GM18907 (cell line): ENCODE results near the gene TOP3A.
"Not testable (repeated sequence)": the region's sequence is repeated elsewhere in the genome, so short reads cannot be mapped to it uniquely, and the experiment has no call there.

Experiments used
- ATAC-seq: cut with Tn5 transposase; IDR thresholded peaks from one replicate; pipeline ENCODE4 v1.9.1; 2021; ENCODE audit warnings: mild to moderate bottlenecking, moderate library complexity; ENCODE audit not compliant: unreplicated experiment

Gene TOP3A

GRCh38 chr17:18323507-18324139 is 8.8 kb upstream of the TOP3A start:
- no peak for ATAC-seq

DNA sequence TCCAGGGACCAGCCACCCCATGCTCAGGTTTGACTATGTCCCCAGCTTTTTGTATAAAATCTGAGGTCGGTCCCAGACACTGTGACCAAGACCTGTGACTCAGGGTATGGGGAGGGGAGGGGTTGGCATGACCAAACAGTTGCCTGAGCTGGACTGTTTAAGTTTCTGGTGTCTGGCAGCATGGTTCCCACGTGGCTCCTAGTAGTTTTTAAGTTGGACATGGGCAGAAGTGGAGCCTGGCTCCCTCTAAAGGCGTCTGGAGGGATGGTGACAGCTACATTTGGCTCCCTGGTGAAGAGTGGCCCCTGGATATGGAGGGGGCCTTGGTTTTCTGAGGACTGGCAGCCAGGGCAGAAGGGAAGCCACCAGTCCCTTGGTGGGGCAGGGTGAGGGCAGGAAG is 8.2 kb upstream of the TOP3A start:
- no peak for ATAC-seq

- ATAC-seq: no peak
Observed at GRCh38 chr17:18322522-18322921, 7.7 kb upstream of the TOP3A start.

- no peak for ATAC-seq
Observed at GRCh38 chr17:18321309-18321708, 6.5 kb upstream of the TOP3A start.

DNA sequence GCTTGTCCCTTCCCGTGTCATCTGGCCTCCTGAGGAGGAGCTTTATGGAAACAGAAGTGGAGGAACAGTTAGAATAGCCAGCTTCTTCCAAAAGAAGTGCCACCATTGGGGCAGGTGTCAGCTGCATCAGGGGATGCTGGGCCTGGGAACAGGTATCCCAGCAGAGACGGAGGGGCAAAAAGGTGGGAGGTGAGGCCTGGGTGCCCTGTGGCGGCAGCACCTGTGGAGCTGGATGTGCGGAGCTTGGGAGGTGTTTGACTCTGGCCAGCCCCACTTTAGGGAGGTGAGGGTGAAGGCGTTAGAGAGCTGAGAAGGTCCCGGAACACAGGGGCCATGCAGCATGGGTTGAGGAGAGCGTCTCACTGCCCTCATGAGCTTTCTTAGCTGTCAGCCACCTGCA is 5.5 kb upstream of the TOP3A start:
- no peak for ATAC-seq

DNA sequence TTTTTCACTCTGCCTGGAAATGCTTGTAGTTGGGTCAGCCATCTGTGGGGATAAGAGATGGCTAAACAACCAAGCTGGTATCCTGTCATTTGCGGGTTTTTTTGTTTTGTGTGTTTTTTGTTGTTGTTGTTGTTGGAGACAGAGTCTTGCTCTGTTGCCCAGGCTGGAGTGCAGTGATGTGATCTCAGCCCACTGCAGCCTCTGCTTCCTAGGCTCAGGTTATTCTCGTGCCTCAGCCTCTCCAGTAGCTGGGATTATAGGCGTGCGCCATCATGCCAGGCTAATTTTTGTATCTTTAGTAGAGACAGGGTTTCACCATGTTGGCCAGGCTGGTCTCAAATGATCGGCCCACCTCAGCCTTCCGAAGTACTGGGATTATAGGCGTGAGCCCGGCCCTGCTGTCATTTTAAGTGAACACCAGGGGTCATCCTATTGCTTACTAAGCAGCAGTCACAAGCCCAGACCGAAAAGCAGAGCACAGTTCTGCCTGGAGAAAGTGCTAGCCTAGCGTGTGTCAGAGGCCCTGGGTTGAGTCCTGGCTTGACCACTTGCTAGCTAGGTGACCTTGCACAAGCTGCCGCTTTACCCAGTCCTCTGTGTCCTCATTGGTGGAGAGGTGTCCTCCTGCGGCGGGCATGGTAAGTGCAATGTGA is 4.9 kb upstream of the TOP3A start:
- ATAC-seq: no peak

DNA sequence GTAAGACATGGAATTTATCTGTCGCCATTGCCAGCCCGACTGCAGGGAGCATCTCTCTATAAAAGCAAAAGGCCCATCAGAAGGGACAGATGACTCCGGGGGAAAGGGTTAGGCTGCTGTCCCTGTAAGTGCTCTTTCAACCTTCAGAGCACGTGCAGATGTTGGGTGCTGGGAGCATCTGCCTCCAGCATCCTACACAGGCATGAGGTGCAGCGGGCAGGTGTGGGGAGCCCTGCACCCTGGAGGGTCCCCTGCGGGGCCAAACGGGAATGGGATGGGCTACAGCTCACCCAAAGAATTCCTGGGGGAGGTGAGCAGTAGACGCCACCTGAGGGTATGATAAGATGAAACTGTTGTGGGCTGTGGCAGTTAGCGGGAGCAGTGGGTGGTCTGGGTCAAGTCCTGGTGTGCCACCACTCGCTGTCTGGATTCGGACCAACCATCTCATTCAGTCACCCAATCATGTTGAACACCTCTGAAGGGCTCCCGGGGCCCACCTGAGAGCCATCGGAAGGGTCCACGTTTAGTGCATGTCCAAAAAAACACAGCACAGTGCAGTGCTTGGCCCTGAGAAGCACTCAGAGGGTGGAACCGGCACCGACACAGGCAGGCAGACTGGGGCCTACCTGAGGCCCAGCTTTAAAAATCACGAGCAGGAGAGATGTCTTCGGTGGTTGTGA is 4.1 kb upstream of the TOP3A start:
- no peak for ATAC-seq

DNA sequence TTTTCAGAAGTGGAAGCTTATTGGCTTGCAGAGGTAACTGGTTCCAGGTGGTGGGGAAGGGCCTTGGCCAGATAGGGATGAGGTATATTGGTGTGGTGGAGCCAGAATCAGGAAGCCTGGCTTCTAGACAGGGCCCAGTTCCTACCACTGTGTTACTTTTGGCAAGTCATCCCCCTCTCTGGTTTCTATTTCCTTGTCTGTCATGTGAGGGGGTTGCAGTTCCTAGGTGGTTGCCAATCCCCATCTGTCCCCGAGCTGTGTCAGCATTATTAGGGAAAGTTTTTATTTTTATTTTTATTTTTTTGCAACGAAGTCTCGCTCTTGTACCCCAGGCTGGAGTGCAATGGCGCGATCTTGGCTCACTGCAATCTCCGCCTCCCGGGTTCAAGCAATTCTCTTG is 3.3 kb upstream of the TOP3A start:
- no peak for ATAC-seq

DNA sequence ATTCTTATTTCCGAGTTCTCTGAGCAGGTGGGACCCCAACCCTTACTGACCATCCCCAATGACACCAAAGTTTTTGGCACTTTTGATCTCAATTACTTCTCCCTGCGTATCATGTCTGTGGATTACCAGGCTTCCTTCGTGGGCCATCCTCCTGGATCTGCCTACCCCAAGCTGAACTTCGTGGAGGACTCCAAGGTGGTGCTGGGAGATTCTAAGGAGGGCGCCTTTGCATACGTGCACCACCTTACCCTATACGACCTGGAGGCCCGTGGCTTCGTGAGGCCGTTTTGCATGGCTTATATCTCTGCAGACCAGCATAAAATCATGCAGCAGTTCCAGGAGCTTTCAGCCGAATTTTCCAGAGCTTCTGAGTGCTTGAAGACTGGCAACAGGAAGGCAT is 1.2 kb upstream of the TOP3A start:
- ATAC-seq: no peak

DNA sequence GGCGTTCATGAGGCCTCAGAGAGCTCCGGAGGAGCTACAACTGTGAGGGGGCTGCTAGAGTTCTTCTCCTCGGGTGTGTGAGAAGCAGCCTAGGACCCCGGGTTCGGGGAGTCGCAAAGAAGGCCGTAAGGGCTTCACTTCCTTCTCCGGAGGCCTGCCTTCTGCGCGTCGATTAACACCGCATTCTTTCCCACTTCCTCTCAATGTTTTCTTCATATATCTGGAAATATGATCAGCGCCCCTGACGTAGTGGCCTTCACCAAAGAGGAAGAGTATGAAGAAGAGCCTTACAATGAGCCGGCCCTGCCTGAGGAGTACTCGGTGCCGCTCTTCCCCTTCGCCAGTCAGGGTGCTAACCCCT is 748 bp upstream of the TOP3A start:
- ATAC-seq: peak; percentile 1

GRCh38 chr17:18314059-18314730 is 599 bp downstream of the TOP3A start:
- ATAC-seq: peak; percentile 22

GRCh38 chr17:18309202-18309601 is 5.6 kb downstream of the TOP3A start:
- no peak for ATAC-seq

DNA sequence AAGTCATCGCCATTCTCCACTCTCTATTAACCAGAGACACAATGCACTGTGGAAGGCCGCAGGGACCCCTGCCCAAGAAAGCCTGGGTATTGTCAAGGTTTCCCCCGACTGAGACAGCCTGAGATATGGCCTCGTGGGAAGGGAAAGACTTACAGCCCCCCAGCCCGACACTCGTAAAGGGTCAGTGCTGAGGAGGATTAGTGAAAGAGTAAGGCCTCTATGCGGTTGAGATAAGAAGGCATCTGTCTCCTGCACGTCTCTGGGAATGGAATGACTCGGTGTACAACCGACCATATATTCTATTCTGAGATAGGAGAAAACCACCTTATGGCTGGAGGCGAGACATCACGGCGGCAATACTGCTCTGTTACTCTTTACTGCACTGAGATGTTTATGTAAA is 11.6 kb downstream of the TOP3A start:
- ATAC-seq: not testable (repeated sequence)

DNA sequence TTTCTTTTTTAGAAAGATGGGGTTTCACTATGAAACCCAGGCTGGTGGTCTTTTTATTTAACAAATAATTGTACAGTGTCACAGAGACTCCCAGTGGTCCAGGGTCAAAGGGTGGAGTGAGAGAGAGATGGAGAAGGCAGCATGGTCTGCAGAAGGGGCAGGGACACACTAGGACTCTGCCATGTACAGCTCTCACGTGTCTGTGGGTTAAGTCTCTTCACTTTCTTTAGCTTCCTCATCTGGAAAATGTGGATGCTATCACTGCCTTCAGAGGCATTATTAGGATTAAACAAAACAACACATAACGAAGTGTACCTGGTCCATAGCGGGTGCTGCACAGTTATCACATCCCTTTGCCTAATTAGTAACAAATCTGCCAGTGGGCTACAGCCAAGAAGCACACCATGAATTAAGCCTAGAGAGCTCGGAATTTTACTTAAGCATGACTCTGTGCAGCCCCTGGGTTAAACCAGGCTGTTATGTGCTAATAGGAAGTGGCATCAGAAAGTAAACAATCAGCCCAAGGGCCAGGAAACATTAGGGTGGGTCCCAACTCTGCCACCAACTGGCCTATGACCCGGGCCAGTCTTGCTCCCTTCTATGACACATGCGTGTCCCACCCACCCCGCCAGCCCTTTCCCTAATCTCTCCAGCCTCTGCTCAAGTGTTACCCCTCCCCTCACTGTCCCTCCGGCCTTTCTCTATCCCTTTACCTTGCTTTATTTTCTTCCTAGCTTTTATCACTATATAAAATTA is 13.9 kb downstream of the TOP3A start:
- ATAC-seq: no peak

DNA sequence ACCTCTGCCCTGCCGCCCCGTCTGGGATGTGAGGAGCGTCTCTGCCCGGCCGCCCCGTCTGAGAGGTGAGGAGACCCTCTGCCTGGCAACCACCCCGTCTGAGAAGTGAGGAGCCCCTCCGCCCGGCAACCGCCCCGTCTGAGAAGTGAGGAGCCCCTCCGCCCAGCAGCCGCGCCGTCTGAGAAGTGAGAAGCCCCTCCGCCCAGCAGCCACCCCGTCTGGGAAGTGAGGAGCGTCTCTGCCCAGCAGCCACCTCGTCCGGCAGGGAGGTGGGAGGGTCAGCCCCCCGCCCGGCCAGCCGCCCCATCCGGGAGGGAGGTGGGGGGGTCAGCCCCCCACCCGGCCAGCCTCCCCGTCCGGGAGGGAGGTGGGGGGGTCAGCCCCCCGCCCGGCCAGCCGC is 16.7 kb downstream of the TOP3A start:
- ATAC-seq: not testable (repeated sequence)

DNA sequence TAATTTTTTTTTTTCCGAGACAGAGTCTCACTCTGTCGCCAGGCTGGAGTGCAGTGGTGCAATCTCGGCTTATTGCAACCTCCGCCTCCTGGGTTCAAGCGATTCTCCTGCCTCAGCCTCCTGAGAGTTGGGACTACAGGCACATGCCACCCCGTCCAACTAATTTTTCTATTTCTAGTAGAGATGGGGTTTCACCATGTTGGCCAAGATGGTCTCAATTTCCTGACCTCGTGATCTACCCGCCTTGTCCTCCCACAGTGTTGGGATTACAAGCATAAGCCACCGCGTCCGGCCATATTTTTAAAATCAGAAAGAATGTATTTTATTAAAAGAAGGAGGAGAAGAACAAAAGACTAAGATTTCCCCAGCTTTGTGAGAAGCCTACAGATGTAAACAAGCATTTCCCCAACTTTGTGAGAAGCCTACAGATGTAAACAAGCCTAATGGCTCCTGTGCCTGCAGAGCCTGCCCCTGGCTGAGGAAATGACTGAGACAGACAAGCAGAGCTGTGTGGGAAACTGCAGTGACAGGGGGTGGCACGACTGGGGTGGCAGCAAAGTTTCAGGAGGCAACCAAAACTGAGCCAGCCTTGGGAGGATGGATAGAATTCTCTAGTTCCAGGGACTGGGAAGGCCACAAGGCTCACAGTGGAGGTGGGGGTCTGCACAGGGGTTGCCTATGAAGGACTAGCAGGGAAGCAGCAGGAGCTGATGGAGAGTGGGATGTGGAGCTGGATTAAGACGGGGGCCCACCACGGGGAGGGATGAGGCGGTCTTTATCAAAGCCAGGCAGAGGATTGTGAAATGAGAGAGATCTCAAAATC is 22.9 kb downstream of the TOP3A start:
- no peak for ATAC-seq

DNA sequence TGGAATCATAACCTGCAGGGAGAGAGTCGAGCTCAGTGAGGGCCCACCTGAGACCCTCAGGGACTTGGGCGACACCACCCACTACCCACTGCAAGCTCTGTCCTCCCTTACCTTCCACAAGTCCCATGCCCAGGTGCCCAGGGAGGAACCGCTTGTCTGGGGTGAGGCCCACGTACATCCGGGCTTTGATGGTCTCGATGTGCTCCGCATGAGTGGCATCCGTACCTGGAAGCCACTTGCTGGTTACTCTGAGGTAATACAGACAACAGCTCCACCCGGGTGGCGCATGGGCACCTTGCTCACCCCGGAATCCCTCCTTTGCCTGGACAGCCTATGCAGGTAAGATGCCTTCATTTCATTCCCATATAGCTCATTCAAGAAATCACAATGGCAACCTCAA is 29.5 kb downstream of the TOP3A start:
- no peak for ATAC-seq

DNA sequence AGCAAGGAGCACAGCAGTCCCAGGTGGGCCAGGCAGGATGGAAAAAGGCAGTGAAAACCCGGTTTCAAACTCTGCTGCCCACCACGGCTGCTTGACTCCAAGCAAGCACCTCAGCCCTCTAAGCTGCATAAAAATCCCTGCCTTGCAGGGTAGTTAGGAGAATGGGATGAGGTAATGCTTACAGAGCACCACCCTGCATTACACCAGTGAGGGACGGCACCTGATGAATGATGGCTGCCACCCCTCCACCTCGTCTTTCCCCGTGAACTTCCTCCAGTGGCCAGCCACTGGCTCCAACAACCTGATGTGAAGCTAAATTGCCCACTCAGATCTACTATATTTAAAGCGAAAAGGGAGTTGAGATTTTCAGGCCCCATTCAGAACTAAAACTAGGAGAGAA is 33.0 kb downstream of the TOP3A start:
- no peak for ATAC-seq

DNA sequence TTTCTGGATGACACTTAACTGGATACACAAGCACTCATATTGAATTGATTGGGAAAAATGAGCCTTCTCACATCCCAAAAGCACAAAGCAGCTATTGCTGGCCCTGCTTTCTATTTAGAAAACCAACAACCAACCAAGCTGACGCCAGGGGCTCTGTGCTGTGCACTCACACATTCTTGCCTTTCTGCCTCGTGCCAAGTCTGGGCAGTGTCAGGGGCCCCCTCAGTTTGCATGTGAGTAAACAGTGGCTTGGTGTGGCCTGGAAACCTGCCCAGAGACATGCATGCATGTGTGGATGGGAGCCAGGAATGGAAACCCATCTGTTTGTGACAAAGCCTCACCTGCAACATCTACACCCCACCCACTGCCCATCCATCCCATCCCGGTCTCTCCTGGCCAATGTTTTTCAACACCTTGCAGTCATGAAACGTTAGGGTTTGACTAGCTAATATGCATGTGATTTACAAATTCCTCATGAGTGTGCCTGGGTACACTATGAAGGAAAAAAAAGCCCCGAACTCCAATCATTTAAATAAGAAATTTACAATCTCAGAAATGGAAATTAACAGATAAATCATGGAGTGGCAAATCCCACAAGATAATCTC is 33.9 kb downstream of the TOP3A start:
- ATAC-seq: no peak

DNA sequence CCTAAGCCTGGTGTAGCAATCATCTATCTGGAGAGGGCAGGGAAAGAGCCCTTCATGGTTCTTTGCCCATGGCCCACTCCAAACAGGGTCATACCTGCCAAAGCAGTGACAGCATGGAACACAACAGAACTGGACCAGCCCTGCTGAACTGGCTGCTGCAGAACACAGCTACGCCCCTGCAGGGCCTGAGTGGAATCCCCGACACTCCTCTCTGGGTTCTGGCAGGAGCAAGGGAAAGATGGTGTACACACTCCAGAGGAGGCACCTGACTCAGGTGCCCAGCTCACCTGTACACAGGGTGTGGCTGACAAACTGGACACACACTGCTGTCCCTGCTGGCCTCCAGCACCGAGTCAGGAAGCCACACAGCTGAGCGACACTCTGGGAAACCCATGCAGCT is 34.5 kb downstream of the TOP3A start:
- no peak for ATAC-seq
